HCT116 (cell line): ENCODE data around the gene KIF13A.

Experiments used
- ATF3 ChIP-seq: IDR thresholded peaks from 2 replicates; pipeline ENCODE4 v1.6.1; 2012
- EGR1 ChIP-seq: IDR thresholded peaks from 2 replicates; pipeline ENCODE4 v1.6.1; 2012; ENCODE audit warnings: low read depth
- ELF1 ChIP-seq: IDR thresholded peaks from 2 replicates; pipeline ENCODE4 v1.6.1; 2012; ENCODE audit warnings: low read depth, borderline replicate concordance
- EZH2phosphoT487 ChIP-seq: fragments of 200-600 bp; IDR thresholded peaks from 2 replicates; pipeline ENCODE4 v1.6.1; 2018; ENCODE audit warnings: antibody characterized with exemption, borderline replicate concordance
- JUND ChIP-seq: IDR thresholded peaks from 2 replicates; pipeline ENCODE4 v1.6.1; 2012
- MAX ChIP-seq: IDR thresholded peaks from 2 replicates; pipeline ENCODE4 v1.6.1; 2012
- POLR2A ChIP-seq: IDR thresholded peaks from 2 replicates; pipeline ENCODE4 v1.7.0; 2011; ENCODE audit warnings: borderline replicate concordance; ENCODE audit not compliant: insufficient read depth, insufficient read length; ENCODE audit errors: extremely low read depth
- POLR2AphosphoS5 ChIP-seq: IDR thresholded peaks from 2 replicates; pipeline ENCODE4 v1.6.1; 2011; ENCODE audit warnings: mild to moderate bottlenecking, low read depth, low read length, moderate library complexity
- RAD21 ChIP-seq: IDR thresholded peaks from 2 replicates; pipeline ENCODE4 v1.6.1; 2012; ENCODE audit warnings: low read depth, mild to moderate bottlenecking
- TCF7L2 ChIP-seq: IDR thresholded peaks from 2 replicates; pipeline ENCODE4 v1.7.0; 2011; ENCODE audit warnings: borderline replicate concordance, inconsistent platforms; ENCODE audit not compliant: insufficient read depth, insufficient read length; ENCODE audit errors: extremely low read depth
- YY1 ChIP-seq: IDR thresholded peaks from 2 replicates; pipeline ENCODE4 v1.6.1; 2011; ENCODE audit warnings: low read length, low read depth, moderate library complexity, mild to moderate bottlenecking; ENCODE audit not compliant: insufficient replicate concordance; ENCODE audit errors: extremely low read depth
- TF ChIP-seq, protein P1 (sequence below), 3 experiments: fragments of 200-600 bp in 1 of 3; sonication (generic) in 1 of 3; IDR thresholded peaks in 2 of 3; conservative IDR thresholded peaks in 1 of 3; 2 replicates each; pipeline ENCODE4 v1.5.1; 2012 to 2017; ENCODE audit warnings: low read depth in 2 of 3, low read length in 2 of 3, antibody characterized with exemption in 1 of 3, borderline replicate concordance in 1 of 3, control low read depth in 1 of 3, mild to moderate bottlenecking in 1 of 3, mixed read lengths in 1 of 3, mixed run types in 1 of 3, moderate library complexity in 1 of 3; ENCODE audit not compliant: insufficient read depth in 1 of 3
- TF ChIP-seq, protein P2 (sequence below): IDR thresholded peaks from 2 replicates; pipeline ENCODE4 v1.6.1; 2011; ENCODE audit warnings: mild to moderate bottlenecking, low read length, moderate library complexity; ENCODE audit not compliant: insufficient replicate concordance; ENCODE audit errors: extremely low read depth

- no peak for TF ChIP-seq EZH2phosphoT487
- no peak for TF ChIP-seq RAD21
- TF ChIP-seq YY1 = no peak
- TF ChIP-seq ELF1 = no peak
- no peak for TF ChIP-seq ATF3
- TF ChIP-seq, protein P1, sequence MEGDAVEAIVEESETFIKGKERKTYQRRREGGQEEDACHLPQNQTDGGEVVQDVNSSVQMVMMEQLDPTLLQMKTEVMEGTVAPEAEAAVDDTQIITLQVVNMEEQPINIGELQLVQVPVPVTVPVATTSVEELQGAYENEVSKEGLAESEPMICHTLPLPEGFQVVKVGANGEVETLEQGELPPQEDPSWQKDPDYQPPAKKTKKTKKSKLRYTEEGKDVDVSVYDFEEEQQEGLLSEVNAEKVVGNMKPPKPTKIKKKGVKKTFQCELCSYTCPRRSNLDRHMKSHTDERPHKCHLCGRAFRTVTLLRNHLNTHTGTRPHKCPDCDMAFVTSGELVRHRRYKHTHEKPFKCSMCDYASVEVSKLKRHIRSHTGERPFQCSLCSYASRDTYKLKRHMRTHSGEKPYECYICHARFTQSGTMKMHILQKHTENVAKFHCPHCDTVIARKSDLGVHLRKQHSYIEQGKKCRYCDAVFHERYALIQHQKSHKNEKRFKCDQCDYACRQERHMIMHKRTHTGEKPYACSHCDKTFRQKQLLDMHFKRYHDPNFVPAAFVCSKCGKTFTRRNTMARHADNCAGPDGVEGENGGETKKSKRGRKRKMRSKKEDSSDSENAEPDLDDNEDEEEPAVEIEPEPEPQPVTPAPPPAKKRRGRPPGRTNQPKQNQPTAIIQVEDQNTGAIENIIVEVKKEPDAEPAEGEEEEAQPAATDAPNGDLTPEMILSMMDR (IDR thresholded peaks at IDR 0.05 in 2 of 3, conservative IDR thresholded peaks at IDR 0.05 in 1 of 3; ENCODE audit: borderline replicate concordance in 1 of 3, insufficient read depth in 1 of 3, low read depth in 2 of 3, low read length in 2 of 3) = no peak
- TF ChIP-seq POLR2A = no peak
- TF ChIP-seq, protein P2, sequence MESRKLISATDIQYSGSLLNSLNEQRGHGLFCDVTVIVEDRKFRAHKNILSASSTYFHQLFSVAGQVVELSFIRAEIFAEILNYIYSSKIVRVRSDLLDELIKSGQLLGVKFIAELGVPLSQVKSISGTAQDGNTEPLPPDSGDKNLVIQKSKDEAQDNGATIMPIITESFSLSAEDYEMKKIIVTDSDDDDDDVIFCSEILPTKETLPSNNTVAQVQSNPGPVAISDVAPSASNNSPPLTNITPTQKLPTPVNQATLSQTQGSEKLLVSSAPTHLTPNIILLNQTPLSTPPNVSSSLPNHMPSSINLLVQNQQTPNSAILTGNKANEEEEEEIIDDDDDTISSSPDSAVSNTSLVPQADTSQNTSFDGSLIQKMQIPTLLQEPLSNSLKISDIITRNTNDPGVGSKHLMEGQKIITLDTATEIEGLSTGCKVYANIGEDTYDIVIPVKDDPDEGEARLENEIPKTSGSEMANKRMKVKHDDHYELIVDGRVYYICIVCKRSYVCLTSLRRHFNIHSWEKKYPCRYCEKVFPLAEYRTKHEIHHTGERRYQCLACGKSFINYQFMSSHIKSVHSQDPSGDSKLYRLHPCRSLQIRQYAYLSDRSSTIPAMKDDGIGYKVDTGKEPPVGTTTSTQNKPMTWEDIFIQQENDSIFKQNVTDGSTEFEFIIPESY = no peak
- no peak for TF ChIP-seq MAX
- no peak for TF ChIP-seq EGR1
- TF ChIP-seq JUND = no peak
- TF ChIP-seq TCF7L2 = no peak
- TF ChIP-seq POLR2AphosphoS5 = no peak
Measured at GRCh38 chr6:18022398-18023231, 35.2 kb upstream of the KIF13A start.
